Vagina (tissue), 2 donors: ENCODE measurements around the gene MRPS10.
"Not testable (repeated sequence)": the region's sequence is repeated elsewhere in the genome, so short reads cannot be mapped to it uniquely, and the experiment has no call there.

ENCODE experiments used
- CTCF ChIP-seq, 3 experiments: fragments of 450-650 bp in 2 of 3; fragments of 200-600 bp in 1 of 3; sonication (generic) in 1 of 3; IDR thresholded peaks; one replicate each; pipeline ENCODE4 v1.5.1; 2017 to 2019; ENCODE audit warnings: antibody characterized with exemption in 3 of 3, mild to moderate bottlenecking in 2 of 3, moderate library complexity in 2 of 3
- POLR2A ChIP-seq, 2 donors: fragments of 450-650 bp; IDR thresholded peaks; one replicate each; pipeline ENCODE4 v1.6.1; 2017; ENCODE audit warnings: antibody characterized with exemption in 2 of 2, mild to moderate bottlenecking in 2 of 2, moderate library complexity in 2 of 2
- POLR2AphosphoS5 ChIP-seq, 2 donors: sonication (generic); formaldehyde crosslinking; IDR thresholded peaks; one replicate each; pipeline ENCODE4 v1.9.0; 2017; ENCODE audit warnings: antibody characterized with exemption in 2 of 2, mild to moderate bottlenecking in 2 of 2, low read depth in 1 of 2; ENCODE audit not compliant: insufficient read depth in 1 of 2

GRCh38 chr6:42192385-42192784 is 25.3 kb downstream of the MRPS10 start:
- not testable (repeated sequence) for TF ChIP-seq CTCF (IDR thresholded peaks at IDR 0.05); POLR2A (IDR thresholded peaks at IDR 0.05); POLR2AphosphoS5 (IDR thresholded peaks at IDR 0.05; ENCODE audit: insufficient read depth in 1 of 2, low read depth in 1 of 2)
